ENCODE results near the gene LRRC40. TPM values are rescaled to one million over a fixed set of nuclear protein-coding genes. Genes with fewer than 3 reads are reported as not detected.

Gene LRRC40
- total and polyA plus RNA-seq, 8 donors = 1.4 to 32.7 (median 5.9) TPM

- H3K9me3 ChIP-seq = no peaks in the 10 kb centered on the region
- DNase-seq = no peak
- WGBS, 5 donors = 70 to 86% (median 80%) methylated on average over 3 of the region's 3 CpGs
- TF ChIP-seq POLR2AphosphoS5 (IDR thresholded peaks at IDR 0.05) (no peak), POLR2A (IDR thresholded peaks at IDR 0.05) (no peak), EP300 (IDR thresholded peaks at IDR 0.05) (no peak), CTCF (IDR thresholded peaks at IDR 0.05) (no peak)
- H3K27me3 ChIP-seq = no peaks in the 10 kb centered on the region
- H3K4me3 ChIP-seq = no peak overlapping the region
- peaks cover 5 to 17% (median 12%) of the 10 kb centered on the region in 4 donors for H3K36me3 ChIP-seq
- H3K27ac ChIP-seq = no peak overlapping the region
- intact Hi-C loops (cut with DNase I; ENCODE audit: low total_unique reads) = no loop called here
- peaks cover 0 to 25% (median 10%) of the 10 kb centered on the region in 4 donors for H3K4me1 ChIP-seq
Observed at GRCh38 chr1:70140894-70141293, 64.5 kb downstream of the LRRC40 start.

GRCh38 chr1:70140343-70140742 is 65.0 kb downstream of the LRRC40 start:
- Histone ChIP-seq H3K9me3 (no peaks in the 10 kb centered on the region), H3K27me3 (no peaks in the 10 kb centered on the region), H3K4me3 (no peak overlapping the region), H3K36me3 (peaks cover 5 to 12% (median 10%) of the 10 kb centered on the region in 4 donors), H3K27ac (no peak overlapping the region), H3K4me1 (peaks cover 0 to 25% (median 10%) of the 10 kb centered on the region in 4 donors)
- intact Hi-C loops (cut with DNase I; ENCODE audit: low total_unique reads) = no loop called here
- peak in 1 of 2 donors; percentile 89 for DNase-seq
- no peak for TF ChIP-seq POLR2AphosphoS5 (IDR thresholded peaks at IDR 0.05)
- TF ChIP-seq EP300 (IDR thresholded peaks at IDR 0.05) = no peak
- TF ChIP-seq POLR2A (IDR thresholded peaks at IDR 0.05) = no peak
- no peak for TF ChIP-seq CTCF (IDR thresholded peaks at IDR 0.05)

GRCh38 chr1:70134148-70134547 is 71.2 kb downstream of the LRRC40 start:
- Histone ChIP-seq H3K4me3 (no peak overlapping the region), H3K27me3 (no peaks in the 10 kb centered on the region), H3K27ac (no peak overlapping the region), H3K4me1 (peaks cover 0 to 8% (median 3%) of the 10 kb centered on the region in 4 donors), H3K36me3 (no peaks in the 10 kb centered on the region), H3K9me3 (no peaks in the 10 kb centered on the region)
- intact Hi-C loops (cut with DNase I; ENCODE audit: low total_unique reads) = no loop called here
- no peak for DNase-seq
- TF ChIP-seq EP300 (IDR thresholded peaks at IDR 0.05) = no peak
- TF ChIP-seq CTCF (IDR thresholded peaks at IDR 0.05) = no peak
- no peak for TF ChIP-seq POLR2AphosphoS5 (IDR thresholded peaks at IDR 0.05)
- no peak for TF ChIP-seq POLR2A (IDR thresholded peaks at IDR 0.05)
- WGBS, 5 donors = 68 to 78% (median 70%) methylated on average over 3 of the region's 3 CpGs

- Histone ChIP-seq H3K27me3 (no peaks in the 10 kb centered on the region), H3K4me1 (no peaks in the 10 kb centered on the region), H3K4me3 (no peak overlapping the region), H3K36me3 (no peaks in the 10 kb centered on the region), H3K27ac (no peak overlapping the region), H3K9me3 (no peaks in the 10 kb centered on the region)
- TF ChIP-seq EP300 (IDR thresholded peaks at IDR 0.05) (no peak), CTCF (IDR thresholded peaks at IDR 0.05) (no peak), POLR2A (IDR thresholded peaks at IDR 0.05) (no peak), POLR2AphosphoS5 (IDR thresholded peaks at IDR 0.05) (no peak)
- intact Hi-C loops (cut with DNase I; ENCODE audit: low total_unique reads) = no loop called here
- DNase-seq = peak in 1 of 2 donors; percentile 50
Observed at GRCh38 chr1:70117046-70117445, 88.3 kb downstream of the LRRC40 start.
